HepG2 (cell line): ENCODE measurements around the gene AIFM1. TPM values are rescaled to one million over a fixed set of nuclear protein-coding genes. Genes with fewer than 3 reads are reported as not detected.
A peak's percentile ranks its signal among the peaks of the same experiment; 100 is the strongest.

Experiments
- ARID2 ChIP-seq: sonication (generic); formaldehyde crosslinking; IDR thresholded peaks from 2 replicates; pipeline ENCODE4 v1.8.1; 2022; ENCODE audit warnings: mild to moderate bottlenecking, missing genetic modification reagents, borderline replicate concordance
- FOXM1 ChIP-seq: sonication (generic); formaldehyde crosslinking; IDR thresholded peaks from 2 replicates; pipeline ENCODE4 v1.5.0; 2020; ENCODE audit warnings: missing genetic modification reagents
- GABPA ChIP-seq, 2 experiments: IDR thresholded peaks; 2 replicates each; pipeline ENCODE4 v1.6.1; 2011 to 2016; ENCODE audit warnings: low read depth in 2 of 2, low read length in 1 of 2, missing biosample characterization in 1 of 2, missing genetic modification characterization in 1 of 2
- HOXA3 ChIP-seq: sonication (generic); formaldehyde crosslinking; IDR thresholded peaks from 2 replicates; pipeline ENCODE4 v1.5.0; 2020; ENCODE audit warnings: missing genetic modification reagents
- MTA3 ChIP-seq: sonication (generic); formaldehyde crosslinking; IDR thresholded peaks from 2 replicates; pipeline ENCODE4 v1.4.0; 2020; ENCODE audit warnings: missing genetic modification reagents
- MXD4 ChIP-seq: IDR thresholded peaks from 2 replicates; pipeline ENCODE4 v1.6.1; 2016; ENCODE audit warnings: mild to moderate bottlenecking, missing biosample characterization, missing genetic modification reagents
- RBAK ChIP-seq: sonication (generic); formaldehyde crosslinking; IDR thresholded peaks from 2 replicates; pipeline ENCODE4 v1.5.1; 2020; ENCODE audit warnings: mild to moderate bottlenecking, missing genetic modification reagents
- RCOR2 ChIP-seq: IDR thresholded peaks from 2 replicates; pipeline ENCODE4 v1.6.1; 2016; ENCODE audit warnings: missing biosample characterization, missing genetic modification reagents
- SNAI1 ChIP-seq: sonication (generic); formaldehyde crosslinking; IDR thresholded peaks from 2 replicates; pipeline ENCODE4 v1.5.0; 2020; ENCODE audit warnings: mild to moderate bottlenecking, missing genetic modification reagents, borderline replicate concordance
- ZBTB42 ChIP-seq: sonication (generic); formaldehyde crosslinking; IDR thresholded peaks from 2 replicates; pipeline ENCODE4 v1.5.0; 2020; ENCODE audit warnings: mild to moderate bottlenecking, missing genetic modification reagents
- ZBTB7B ChIP-seq: sonication (generic); formaldehyde crosslinking; IDR thresholded peaks from 2 replicates; pipeline ENCODE4 v1.4.0; 2020; ENCODE audit warnings: missing genetic modification reagents
- ZBTB8A ChIP-seq: sonication (generic); formaldehyde crosslinking; IDR thresholded peaks from 2 replicates; pipeline ENCODE4 v1.4.0; 2020; ENCODE audit warnings: mild to moderate bottlenecking, low read depth, missing genetic modification reagents, borderline replicate concordance
- ZKSCAN5 ChIP-seq: sonication (generic); formaldehyde crosslinking; IDR thresholded peaks from 2 replicates; pipeline ENCODE4 v1.5.1; 2020; ENCODE audit warnings: mild to moderate bottlenecking, missing genetic modification reagents
- ZNF20 ChIP-seq: sonication (generic); formaldehyde crosslinking; IDR thresholded peaks from 2 replicates; pipeline ENCODE4 v1.4.0; 2020; ENCODE audit warnings: mild to moderate bottlenecking, moderate library complexity, missing genetic modification reagents
- ZNF282 ChIP-seq: fragments of 450-650 bp; IDR thresholded peaks from 2 replicates; pipeline ENCODE4 v1.6.1; 2018; ENCODE audit not compliant: partially characterized antibody
- ZNF382 ChIP-seq: sonication (generic); formaldehyde crosslinking; IDR thresholded peaks from 2 replicates; pipeline ENCODE4 v1.5.0; 2020; ENCODE audit warnings: missing genetic modification reagents, mild to moderate bottlenecking, borderline replicate concordance
- ZNF501 ChIP-seq: sonication (generic); formaldehyde crosslinking; IDR thresholded peaks from 2 replicates; pipeline ENCODE4 v1.5.1; 2020; ENCODE audit warnings: mild to moderate bottlenecking, moderate library complexity, missing genetic modification reagents
- ZNF713 ChIP-seq: sonication (generic); formaldehyde crosslinking; IDR thresholded peaks from 2 replicates; pipeline ENCODE4 v1.4.0; 2020; ENCODE audit warnings: mild to moderate bottlenecking, missing genetic modification reagents
- polyA plus RNA-seq, 8 experiments: library from polyadenylated mRNA; depleted of rRNA in 3 of 8; stranded (reverse) in 7 of 8; unstranded in 1 of 8; fragments of >200 nt; fragmentation: Illumina TruSeq in 4 of 8; extraction: Trizol in 4 of 8; gene quantifications; 2 replicates each; pipeline versions ENCODE4 v1.2.1 to v1.2.3, GENCODE V29; 2011 to 2016; ENCODE audit warnings: low read depth in 4 of 8, missing spikeins in 1 of 8, mixed read lengths in 1 of 8; ENCODE audit not compliant: insufficient read depth in 1 of 8
- total RNA-seq, 5 experiments: library from RNA; depleted of rRNA; stranded (reverse); fragments of >200 nt; fragmentation: Illumina TruSeq; extraction: Trizol; gene quantifications; 2 replicates each; pipeline ENCODE4 v1.2.3, GENCODE V29; 2016; ENCODE audit warnings: low read depth in 1 of 5
- TF ChIP-seq, protein P1 (sequence below): IDR thresholded peaks from 2 replicates; pipeline ENCODE4 v1.4.0; 2020; ENCODE audit warnings: mild to moderate bottlenecking, missing genetic modification reagents
- TF ChIP-seq, protein P2 (sequence below): sonication (generic); formaldehyde crosslinking; IDR thresholded peaks from 2 replicates; pipeline ENCODE4 v1.5.0; 2020; ENCODE audit warnings: mild to moderate bottlenecking, missing genetic modification reagents
- TF ChIP-seq, protein P3 (sequence below): IDR thresholded peaks from 2 replicates; pipeline ENCODE4 v1.6.1; 2016; ENCODE audit warnings: missing genetic modification reagents, missing compliant biosample characterization

The AIFM1 gene
- total and polyA plus RNA-seq, 2 of the 13 experiments (the other 11 are each of a cell fraction or from before 2014, with no cell fraction given): 42.8 to 46.9 TPM

DNA sequence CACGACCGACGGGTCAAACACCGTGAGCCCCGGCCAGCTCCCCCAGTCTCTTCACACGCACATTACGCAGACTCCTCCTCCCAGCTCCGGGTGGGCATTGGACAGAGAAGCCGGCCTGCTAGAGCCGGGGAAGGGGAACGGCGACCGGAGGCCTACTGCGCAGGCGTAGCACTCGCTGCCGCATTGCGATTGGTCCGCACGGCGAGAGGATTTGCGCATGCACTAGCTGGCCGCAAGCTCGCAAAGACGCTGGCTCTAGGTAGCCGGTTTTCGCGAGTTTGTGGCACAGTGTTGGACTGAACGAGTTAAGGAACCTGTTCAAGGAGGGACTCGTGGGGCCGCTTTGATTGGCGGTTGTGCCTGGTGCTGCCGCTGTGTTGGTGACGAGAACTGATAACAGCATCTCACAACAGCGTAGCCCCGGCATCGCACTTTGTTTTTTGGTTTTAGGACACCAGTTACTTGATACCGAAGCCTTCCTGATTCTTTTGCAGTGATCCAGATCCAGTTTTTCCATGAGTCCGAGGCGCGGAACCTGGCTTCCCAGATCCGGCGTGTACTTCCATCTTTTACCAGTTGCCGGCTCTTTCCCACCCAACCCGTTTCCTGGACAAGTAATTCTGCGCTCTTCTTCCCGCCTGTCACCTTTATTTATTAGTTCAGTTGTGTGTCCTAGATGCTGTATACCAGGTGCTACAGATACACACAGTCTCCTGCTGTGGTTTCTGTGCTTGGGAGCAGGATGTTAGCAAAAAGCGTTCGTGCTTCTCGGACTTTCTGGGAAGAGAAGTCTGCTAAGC, at the start of gene AIFM1 (continued):
- TF ChIP-seq, protein P1, sequence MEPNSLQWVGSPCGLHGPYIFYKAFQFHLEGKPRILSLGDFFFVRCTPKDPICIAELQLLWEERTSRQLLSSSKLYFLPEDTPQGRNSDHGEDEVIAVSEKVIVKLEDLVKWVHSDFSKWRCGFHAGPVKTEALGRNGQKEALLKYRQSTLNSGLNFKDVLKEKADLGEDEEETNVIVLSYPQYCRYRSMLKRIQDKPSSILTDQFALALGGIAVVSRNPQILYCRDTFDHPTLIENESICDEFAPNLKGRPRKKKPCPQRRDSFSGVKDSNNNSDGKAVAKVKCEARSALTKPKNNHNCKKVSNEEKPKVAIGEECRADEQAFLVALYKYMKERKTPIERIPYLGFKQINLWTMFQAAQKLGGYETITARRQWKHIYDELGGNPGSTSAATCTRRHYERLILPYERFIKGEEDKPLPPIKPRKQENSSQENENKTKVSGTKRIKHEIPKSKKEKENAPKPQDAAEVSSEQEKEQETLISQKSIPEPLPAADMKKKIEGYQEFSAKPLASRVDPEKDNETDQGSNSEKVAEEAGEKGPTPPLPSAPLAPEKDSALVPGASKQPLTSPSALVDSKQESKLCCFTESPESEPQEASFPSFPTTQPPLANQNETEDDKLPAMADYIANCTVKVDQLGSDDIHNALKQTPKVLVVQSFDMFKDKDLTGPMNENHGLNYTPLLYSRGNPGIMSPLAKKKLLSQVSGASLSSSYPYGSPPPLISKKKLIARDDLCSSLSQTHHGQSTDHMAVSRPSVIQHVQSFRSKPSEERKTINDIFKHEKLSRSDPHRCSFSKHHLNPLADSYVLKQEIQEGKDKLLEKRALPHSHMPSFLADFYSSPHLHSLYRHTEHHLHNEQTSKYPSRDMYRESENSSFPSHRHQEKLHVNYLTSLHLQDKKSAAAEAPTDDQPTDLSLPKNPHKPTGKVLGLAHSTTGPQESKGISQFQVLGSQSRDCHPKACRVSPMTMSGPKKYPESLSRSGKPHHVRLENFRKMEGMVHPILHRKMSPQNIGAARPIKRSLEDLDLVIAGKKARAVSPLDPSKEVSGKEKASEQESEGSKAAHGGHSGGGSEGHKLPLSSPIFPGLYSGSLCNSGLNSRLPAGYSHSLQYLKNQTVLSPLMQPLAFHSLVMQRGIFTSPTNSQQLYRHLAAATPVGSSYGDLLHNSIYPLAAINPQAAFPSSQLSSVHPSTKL: no peak
- no peak for TF ChIP-seq ZBTB42 (CRISPR knock-in tag)
- TF ChIP-seq ZNF382: no peak
- no peak for TF ChIP-seq MTA3 (CRISPR knock-in tag)
- no peak for TF ChIP-seq FOXM1 (CRISPR knock-in tag)
- peak; percentile 31; the same call in 1 of the 2 replicates for TF ChIP-seq ZNF501 (CRISPR knock-in tag)
- TF ChIP-seq, protein P2, sequence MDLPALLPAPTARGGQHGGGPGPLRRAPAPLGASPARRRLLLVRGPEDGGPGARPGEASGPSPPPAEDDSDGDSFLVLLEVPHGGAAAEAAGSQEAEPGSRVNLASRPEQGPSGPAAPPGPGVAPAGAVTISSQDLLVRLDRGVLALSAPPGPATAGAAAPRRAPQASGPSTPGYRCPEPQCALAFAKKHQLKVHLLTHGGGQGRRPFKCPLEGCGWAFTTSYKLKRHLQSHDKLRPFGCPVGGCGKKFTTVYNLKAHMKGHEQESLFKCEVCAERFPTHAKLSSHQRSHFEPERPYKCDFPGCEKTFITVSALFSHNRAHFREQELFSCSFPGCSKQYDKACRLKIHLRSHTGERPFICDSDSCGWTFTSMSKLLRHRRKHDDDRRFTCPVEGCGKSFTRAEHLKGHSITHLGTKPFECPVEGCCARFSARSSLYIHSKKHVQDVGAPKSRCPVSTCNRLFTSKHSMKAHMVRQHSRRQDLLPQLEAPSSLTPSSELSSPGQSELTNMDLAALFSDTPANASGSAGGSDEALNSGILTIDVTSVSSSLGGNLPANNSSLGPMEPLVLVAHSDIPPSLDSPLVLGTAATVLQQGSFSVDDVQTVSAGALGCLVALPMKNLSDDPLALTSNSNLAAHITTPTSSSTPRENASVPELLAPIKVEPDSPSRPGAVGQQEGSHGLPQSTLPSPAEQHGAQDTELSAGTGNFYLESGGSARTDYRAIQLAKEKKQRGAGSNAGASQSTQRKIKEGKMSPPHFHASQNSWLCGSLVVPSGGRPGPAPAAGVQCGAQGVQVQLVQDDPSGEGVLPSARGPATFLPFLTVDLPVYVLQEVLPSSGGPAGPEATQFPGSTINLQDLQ (CRISPR knock-in tag): no peak
- TF ChIP-seq GABPA (IDR thresholded peaks at IDR 0.05; ENCODE audit: low read depth, low read length): no peak
- peak; percentile 41 for TF ChIP-seq GABPA (CRISPR knock-in tag; IDR thresholded peaks at IDR 0.05; ENCODE audit: low read depth)
- no peak for TF ChIP-seq ZKSCAN5 (CRISPR knock-in tag)
- peak; percentile 23; the same call in 1 of the 2 replicates for TF ChIP-seq ZBTB7B (CRISPR knock-in tag)
- no peak for TF ChIP-seq ZNF20
- no peak for TF ChIP-seq ZNF713 (CRISPR knock-in tag)
- TF ChIP-seq ZBTB8A: no peak
- TF ChIP-seq RCOR2 (CRISPR knock-in tag): no peak
- TF ChIP-seq HOXA3: no peak
- TF ChIP-seq MXD4 (CRISPR knock-in tag): no peak
- peak; percentile 48; the same call in 1 of the 2 replicates for TF ChIP-seq SNAI1 (CRISPR knock-in tag)
- no peak for TF ChIP-seq ZNF282
- TF ChIP-seq, protein P3, sequence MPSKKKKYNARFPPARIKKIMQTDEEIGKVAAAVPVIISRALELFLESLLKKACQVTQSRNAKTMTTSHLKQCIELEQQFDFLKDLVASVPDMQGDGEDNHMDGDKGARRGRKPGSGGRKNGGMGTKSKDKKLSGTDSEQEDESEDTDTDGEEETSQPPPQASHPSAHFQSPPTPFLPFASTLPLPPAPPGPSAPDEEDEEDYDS (CRISPR knock-in tag): peak; percentile 46; the same call in 1 of the 2 replicates
- no peak for TF ChIP-seq RBAK (CRISPR knock-in tag)
- no peak; the same call in 1 of the 2 replicates for TF ChIP-seq ARID2 (CRISPR knock-in tag)
